ENCODE results near the gene RUNX1.

Gene RUNX1

GRCh38 chr21:35059742-35060141 is 10.6 kb upstream of the RUNX1 start:
- TF ChIP-seq SUZ12 (IDR thresholded peaks at IDR 0.05) (no peak), ELF4 (IDR thresholded peaks at IDR 0.05) (no peak), ZNF384 (IDR thresholded peaks at IDR 0.05) (no peak), FOXA1 (IDR thresholded peaks at IDR 0.05) (no peak), ARNT (IDR thresholded peaks at IDR 0.05) (no peak), L3MBTL2 (conservative IDR thresholded peaks at IDR 0.05) (no peak), LEF1 (IDR thresholded peaks at IDR 0.05; ENCODE audit: borderline replicate concordance) (no peak), TARDBP (IDR thresholded peaks at IDR 0.05) (no peak)
- CTCF ChIA-PET, result no interaction called here
- DNase-seq (ENCODE audit: extremely low spot score), result no peak
- POLR2A ChIA-PET, result no interaction called here

GRCh38 chr21:35058058-35058457 is 9.0 kb upstream of the RUNX1 start:
- TF ChIP-seq HDGF (IDR thresholded peaks at IDR 0.05; ENCODE audit: borderline replicate concordance) (no peak), FOXM1 (IDR thresholded peaks at IDR 0.05; ENCODE audit: borderline replicate concordance) (no peak), ARNT (IDR thresholded peaks at IDR 0.05) (no peak), TARDBP (IDR thresholded peaks at IDR 0.05) (no peak), BHLHE40 (IDR thresholded peaks at IDR 0.05; ENCODE audit: borderline replicate concordance) (no peak)
- POLR2A ChIA-PET, result no interaction called here
- CTCF ChIA-PET, result no interaction called here
- DNase-seq (ENCODE audit: extremely low spot score), result no peak

- TF ChIP-seq ZNF384 (IDR thresholded peaks at IDR 0.05) (no peak), PKNOX1 (IDR thresholded peaks at IDR 0.05) (no peak), NFRKB (IDR thresholded peaks at IDR 0.05) (no peak), LEF1 (IDR thresholded peaks at IDR 0.05; ENCODE audit: borderline replicate concordance) (no peak)
- CTCF ChIA-PET, result no interaction called here
- DNase-seq (ENCODE audit: extremely low spot score), result no peak
- POLR2A ChIA-PET, result no interaction called here
Measured at GRCh38 chr21:35057428-35057827, 8.3 kb upstream of the RUNX1 start.

GRCh38 chr21:35053356-35054096 is 4.4 kb upstream of the RUNX1 start:
- DNase-seq (ENCODE audit: extremely low spot score), result no peak
- CTCF ChIA-PET, result interaction anchor here (0.6 to 0.8 kb wide), 2 partner anchors 231 to 347 kb away, joined by 4 read pairs; no protein-coding TSS in a partner anchor
- POLR2A ChIA-PET, result no interaction called here
- no peak for TF ChIP-seq SUZ12 (IDR thresholded peaks at IDR 0.05)
- TF ChIP-seq LEF1 (IDR thresholded peaks at IDR 0.05; ENCODE audit: borderline replicate concordance), result no peak
- TF ChIP-seq CTBP1 (IDR thresholded peaks at IDR 0.05; ENCODE audit: borderline replicate concordance), result no peak
- TF ChIP-seq FOXA1 (IDR thresholded peaks at IDR 0.05), result no peak
- no peak for TF ChIP-seq ARNT (IDR thresholded peaks at IDR 0.05)
- no peak for TF ChIP-seq TARDBP (IDR thresholded peaks at IDR 0.05)

- ChIA-PET POLR2A (no interaction called here), CTCF (interaction anchor here (0.6 kb wide), 1 partner anchor 1506 kb away, joined by 4 read pairs; no protein-coding TSS in a partner anchor)
- no peak for DNase-seq (ENCODE audit: extremely low spot score)
- TF ChIP-seq HDGF (IDR thresholded peaks at IDR 0.05; ENCODE audit: borderline replicate concordance), result no peak
- no peak for TF ChIP-seq ZNF384 (IDR thresholded peaks at IDR 0.05)
- TF ChIP-seq NFRKB (IDR thresholded peaks at IDR 0.05), result no peak
- no peak for TF ChIP-seq BHLHE40 (IDR thresholded peaks at IDR 0.05; ENCODE audit: borderline replicate concordance)
- no peak for TF ChIP-seq FOXK2 (IDR thresholded peaks at IDR 0.05)
- TF ChIP-seq L3MBTL2 (conservative IDR thresholded peaks at IDR 0.05), result no peak
- no peak for TF ChIP-seq SUZ12 (IDR thresholded peaks at IDR 0.05)
- TF ChIP-seq ELF4 (IDR thresholded peaks at IDR 0.05), result no peak
- TF ChIP-seq TARDBP (IDR thresholded peaks at IDR 0.05), result no peak
- TF ChIP-seq CTBP1 (IDR thresholded peaks at IDR 0.05; ENCODE audit: borderline replicate concordance), result no peak
- no peak for TF ChIP-seq FOXM1 (IDR thresholded peaks at IDR 0.05; ENCODE audit: borderline replicate concordance)
Measured at GRCh38 chr21:35052801-35053200, 3.7 kb upstream of the RUNX1 start.

- POLR2A ChIA-PET, result no interaction called here
- TF ChIP-seq L3MBTL2 (conservative IDR thresholded peaks at IDR 0.05) (no peak), LEF1 (IDR thresholded peaks at IDR 0.05; ENCODE audit: borderline replicate concordance) (no peak), FOXM1 (IDR thresholded peaks at IDR 0.05; ENCODE audit: borderline replicate concordance) (no peak), CTBP1 (IDR thresholded peaks at IDR 0.05; ENCODE audit: borderline replicate concordance) (no peak), BHLHE40 (IDR thresholded peaks at IDR 0.05; ENCODE audit: borderline replicate concordance) (no peak), SUZ12 (IDR thresholded peaks at IDR 0.05) (no peak)
- peak; percentile 74 for DNase-seq (ENCODE audit: extremely low spot score)
- CTCF ChIA-PET, result interaction anchor here (0.7 to 1.5 kb wide), 4 partner anchors 24 to 529 kb away, joined by 3 read pairs; no protein-coding TSS in a partner anchor
Measured at GRCh38 chr21:35051287-35051818, 2.3 kb upstream of the RUNX1 start.

GRCh38 chr21:35050348-35051286 is 1.5 kb upstream of the RUNX1 start:
- TF ChIP-seq FOXA1 (IDR thresholded peaks at IDR 0.05), result no peak
- TF ChIP-seq TARDBP (IDR thresholded peaks at IDR 0.05), result no peak
- ChIA-PET POLR2A (no interaction called here), CTCF (interaction anchor here (0.7 to 1.5 kb wide), 3 partner anchors 51 to 530 kb away, joined by 3 read pairs; no protein-coding TSS in a partner anchor)
- no peak for DNase-seq (ENCODE audit: extremely low spot score)

Measured in HEK293T (cell line).